DMS 273 (cell line): ENCODE measurements around the gene SPAG16.

Experiments
- DNase-seq: peaks from one replicate; lab custom pipeline; 2025; ENCODE audit not compliant: unreplicated experiment; lab: John Stamatoyannopoulos, UW

The SPAG16 gene

DNA sequence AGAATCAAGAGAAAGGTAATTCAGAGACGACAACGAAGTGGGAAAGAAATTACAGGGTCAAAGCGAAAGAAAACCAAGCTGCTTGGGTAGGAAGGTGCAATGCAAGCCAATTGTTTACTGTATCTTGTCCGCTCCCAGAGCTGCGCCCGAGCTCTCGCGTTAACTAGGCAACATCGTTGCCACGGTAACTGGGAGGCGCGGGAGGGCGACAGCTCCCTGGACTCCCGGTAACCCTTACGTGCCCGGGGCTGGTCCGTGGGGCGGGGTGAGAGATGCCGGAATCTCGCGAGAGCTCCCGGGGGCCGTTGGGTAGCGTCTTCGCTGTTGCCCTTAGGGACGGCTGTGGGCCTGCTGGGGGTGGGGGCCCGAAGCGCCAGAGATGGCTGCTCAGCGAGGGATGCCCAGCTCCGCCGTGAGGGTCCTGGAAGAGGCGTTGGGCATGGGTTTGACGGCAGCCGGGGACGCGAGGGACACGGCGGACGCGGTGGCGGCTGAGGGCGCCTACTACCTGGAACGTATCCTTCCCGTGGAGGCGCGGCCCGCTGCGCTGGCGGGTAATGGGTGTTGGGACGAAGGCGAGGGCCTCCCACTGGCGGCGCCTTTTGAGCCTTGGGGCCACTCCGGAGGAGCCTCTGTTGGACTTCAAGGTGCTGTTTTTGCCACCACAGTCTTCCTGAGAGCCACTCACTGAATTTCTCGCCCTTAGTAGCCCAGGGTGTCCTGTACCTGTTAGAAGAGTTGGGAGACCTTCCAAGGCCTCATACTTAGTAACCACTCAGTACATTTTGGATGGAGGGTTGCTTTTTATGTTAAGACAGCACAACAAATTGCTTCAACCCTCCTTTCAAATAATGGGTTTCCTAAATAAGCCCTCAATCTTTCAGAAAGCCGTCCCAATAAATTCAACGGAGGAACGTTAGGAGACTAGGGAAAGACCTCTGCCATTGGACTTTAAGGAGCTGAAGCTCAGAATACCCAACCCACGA lies at the start of gene SPAG16:
SPAG16 (plus strand) TSS at position 360 of the 986 bp plus-strand sequence.
- peak; percentile 99 for DNase-seq

DNA sequence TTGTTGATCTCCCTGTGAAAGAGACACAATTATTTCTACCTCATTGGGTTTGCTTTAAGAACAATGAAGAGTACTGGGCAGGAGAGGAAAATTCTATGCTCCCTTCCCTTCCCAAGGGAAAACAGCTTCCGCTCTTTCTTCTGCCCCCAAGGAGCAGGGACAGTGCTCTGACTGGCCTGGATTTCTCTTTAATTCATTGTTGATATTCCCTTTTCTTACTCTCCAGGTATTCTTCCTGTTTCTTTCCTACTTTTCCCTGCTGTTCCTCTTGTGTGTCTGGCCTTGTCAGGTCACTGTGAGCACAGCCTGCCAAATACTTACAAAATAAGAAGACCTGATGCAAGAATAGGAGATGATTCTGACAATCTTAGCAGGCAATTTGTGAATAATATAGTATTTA lies 49.6 kb upstream of the SPAG16 start:
- DNase-seq, result no peak

DNA sequence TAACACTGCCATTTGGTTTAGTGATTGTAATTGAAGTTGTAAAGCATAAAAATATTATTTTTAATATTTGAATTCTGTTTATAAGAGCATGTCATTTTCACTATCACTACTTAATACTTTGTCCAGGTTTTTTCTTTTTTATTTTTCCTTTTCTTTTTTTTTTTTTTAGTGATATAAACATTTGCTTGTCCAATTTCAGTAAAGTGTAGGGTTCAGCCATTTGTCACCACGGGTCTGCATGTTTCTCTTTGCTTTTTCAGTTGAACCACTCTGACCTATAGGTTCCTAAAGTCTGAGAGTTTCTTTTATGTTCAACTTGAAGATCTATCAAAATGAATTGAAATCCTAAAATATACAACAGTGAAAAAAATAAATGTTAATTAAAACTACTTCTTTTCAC lies 48.5 kb upstream of the SPAG16 start:
- no peak for DNase-seq

DNA sequence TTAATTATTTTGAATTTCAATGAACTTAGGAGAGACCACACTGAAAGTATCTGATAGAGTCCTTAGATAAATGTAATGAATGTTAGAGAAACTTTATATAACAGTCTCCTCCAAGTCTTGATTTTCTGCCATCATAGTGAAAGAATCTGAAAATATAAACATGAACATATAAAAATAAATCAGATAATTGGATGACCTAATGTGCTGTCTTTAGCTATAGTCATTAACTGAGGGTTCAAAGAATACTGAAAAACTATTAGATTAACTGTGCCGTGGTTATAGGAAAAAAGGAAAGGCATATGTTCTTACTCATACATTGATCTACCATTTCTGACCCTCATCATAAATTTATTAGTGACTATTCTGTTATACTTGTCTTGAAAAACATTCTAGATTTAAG lies 47.0 kb upstream of the SPAG16 start:
- DNase-seq, result no peak

DNA sequence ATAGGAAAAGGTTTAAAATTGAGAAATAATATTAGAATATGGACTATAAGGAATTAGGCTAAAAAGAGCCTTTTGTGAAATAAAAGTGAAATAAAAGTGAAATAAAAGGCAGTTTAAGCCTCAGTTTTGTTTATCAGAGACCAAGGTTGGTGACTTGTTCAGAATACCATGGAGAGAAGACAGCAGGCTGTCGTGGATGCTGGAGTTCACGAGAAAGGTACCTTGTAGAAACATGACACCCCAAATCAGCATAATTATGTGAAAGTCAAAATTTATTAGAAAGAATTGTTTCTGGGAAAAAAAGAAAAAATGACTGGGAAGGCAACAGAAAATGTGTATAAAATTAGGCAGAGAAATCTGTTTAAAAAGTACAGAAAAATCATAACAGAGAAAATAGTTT lies 46.5 kb upstream of the SPAG16 start:
- no peak for DNase-seq

DNA sequence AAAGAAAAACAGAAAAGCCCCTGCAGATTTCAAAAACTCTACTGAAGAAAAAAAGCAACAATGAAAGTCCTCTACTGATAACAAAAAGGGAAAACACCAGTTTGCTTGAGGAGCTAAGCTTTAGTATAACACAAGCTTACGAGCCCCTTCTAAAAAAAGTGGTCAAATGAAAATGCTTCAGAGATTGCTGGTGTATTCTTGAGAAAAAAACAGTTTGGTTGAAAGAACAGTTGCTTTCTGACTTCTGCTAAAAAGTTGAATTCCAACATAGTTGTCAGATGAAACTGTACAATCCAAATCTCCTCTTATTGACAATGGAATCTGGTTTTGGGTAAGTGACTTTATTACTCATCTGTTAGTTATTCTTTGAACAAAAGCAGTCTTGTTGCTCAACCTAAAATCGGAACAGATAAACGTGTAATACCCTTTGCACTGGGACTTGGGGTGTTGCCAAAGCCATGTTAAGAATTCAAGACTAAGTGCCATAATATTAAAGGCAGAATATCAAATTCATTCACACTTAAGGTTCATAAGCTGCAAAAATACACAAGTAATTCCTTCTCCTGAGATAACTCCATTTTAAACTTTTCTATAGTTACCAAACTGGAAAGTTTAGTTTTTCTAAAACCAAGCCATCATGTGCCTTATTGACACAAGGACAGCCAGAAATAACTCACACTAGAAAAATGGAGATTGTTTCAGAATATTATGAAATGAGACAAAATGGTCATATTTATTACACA lies 45.3 kb upstream of the SPAG16 start:
- no peak for DNase-seq

DNA sequence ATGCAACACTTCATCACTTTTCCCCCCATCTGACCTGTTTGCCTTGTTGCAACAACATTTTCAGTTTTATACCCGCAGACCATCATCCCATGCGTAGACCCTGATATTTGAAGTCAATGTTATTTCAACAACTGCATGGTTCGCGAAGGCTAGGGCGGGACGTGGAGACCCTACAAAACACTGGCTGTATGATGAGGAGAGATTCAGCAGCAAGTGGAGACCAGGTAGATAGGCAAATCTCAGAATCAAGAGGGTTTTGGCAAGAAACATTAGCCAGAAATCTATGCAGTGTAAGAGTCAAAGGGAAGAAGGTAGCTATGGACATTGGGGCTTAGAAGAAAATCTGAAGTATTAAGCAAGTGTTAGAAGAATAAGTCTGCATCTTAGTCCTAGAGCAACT lies 42.4 kb upstream of the SPAG16 start:
- no peak for DNase-seq

DNA sequence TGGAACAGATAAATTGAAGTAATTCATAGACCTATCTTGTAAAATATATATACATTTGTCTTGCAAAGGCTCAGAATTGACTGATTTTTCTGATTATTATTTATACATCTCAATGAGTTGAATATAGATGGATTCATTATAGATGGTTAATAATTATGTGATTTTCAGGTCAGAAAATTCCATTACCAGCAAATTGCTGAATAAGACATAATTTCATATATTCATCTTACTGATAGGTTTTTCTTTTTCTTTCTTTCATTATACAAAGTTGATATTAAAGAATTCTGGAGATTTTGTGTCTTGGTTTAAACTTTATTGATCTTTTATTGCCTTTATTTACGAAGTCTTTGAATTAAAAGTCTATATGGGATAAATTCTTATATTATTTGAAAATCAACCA lies 41.6 kb upstream of the SPAG16 start:
- no peak for DNase-seq

DNA sequence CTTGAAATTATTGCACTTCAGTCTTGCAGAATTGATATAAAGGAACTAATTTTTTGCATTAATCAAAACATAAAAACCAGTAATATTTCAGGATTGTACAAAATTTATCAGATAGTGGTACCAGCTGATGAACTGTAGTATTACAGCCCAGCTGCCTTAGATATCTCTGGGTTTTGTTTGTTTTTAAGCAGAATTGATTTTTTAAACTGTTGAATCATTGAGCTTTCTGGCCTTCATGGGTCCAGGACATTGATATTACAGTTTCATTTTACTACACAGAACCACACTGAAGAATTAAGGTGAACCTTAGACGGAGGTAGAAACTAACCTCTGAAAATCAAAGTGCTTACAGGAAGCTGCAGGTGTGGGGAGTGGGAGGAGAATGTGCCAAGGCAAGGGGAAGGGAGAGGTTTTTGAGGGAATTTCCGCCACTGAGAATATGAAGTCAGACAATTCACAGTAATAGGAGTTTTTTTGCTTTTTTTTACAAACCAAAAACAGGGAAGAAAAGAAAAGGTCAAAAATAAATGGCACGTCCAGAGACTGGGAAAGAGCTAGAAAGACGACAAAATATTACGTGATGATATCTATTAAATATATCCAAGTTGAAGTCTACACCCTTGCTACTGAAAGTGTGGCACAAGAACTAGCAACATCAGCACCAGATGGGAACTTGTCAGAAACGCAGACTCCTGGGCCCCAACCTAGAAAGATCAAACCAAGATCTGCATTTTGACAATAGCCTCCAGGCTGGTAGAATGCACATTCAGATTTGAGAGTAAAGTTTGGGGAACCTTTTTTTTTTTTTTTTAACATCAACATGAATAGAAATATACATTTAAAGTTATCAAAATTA lies 40.8 kb upstream of the SPAG16 start:
- DNase-seq, result no peak

DNA sequence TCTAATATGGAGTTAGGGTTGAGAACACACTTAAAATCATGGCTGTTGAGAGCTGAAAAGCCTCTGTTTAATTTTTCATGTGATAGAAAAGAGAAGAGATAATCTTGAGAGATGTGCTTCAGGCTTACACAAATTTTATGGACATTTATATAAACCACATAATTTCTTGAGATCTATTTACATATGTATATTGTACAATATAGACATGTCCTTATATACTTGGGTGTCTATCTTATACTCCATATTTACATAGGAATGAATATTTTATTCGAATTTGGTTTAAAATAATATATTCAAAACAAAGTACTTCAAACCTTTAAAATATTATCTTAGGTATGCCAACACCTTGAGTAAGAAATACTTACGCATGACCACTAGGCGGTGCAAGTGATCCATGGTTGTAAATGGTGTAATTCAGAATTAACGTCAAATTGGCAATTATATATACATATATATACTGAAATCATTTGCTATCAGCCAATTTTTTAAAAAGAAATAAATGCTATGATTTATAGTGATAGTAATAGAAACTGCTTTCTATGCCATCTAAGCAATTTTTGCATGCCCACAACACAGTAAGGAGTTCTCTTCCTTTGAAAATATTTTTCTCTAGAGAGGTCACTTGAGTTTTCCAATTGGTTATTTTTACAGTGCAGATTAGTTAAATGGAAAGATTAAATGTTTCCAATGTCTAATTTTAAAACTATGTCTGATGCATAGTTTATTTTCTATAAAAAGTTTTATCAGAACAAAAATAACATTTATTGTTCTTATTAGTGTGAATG lies 37.6 kb upstream of the SPAG16 start:
- DNase-seq, result peak; percentile 71

DNA sequence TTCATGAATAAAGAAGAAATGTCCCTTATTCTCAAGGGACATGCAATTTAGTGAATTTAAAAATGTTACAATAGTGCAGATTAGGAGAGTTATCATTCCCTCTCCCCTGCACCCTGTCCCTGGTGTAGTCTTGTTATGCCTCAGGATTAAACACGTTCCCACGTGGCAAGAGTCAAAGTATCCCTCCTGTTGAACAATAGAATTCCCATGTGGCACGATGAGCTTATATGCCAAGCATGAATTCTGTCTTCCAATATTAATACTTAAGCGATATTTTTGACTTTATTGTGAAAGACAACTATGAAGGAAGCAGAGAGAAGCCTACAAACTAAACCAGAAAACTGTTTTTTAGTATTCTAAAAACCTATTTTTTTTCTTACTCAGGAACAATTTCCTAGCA lies 36.7 kb upstream of the SPAG16 start:
- DNase-seq, result no peak

DNA sequence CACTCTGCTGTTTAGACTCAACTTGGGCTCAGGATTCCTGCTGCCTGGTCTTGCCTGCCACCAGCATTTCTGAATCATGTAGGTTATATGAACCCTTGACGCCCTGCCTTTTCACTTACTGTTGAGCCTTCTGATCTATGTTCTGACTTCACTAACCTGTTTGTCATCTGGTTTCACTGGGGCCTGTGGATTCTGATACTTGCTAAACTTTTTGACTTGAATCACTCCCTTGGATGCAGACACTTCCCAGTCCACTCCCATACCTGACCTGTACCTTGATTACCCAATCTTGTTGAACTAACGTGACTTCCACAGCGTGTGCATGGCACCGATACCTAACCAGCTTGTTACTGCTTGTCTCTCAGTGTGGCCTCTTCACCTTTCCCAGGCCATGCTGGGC lies 35.6 kb upstream of the SPAG16 start:
- DNase-seq, result no peak

DNA sequence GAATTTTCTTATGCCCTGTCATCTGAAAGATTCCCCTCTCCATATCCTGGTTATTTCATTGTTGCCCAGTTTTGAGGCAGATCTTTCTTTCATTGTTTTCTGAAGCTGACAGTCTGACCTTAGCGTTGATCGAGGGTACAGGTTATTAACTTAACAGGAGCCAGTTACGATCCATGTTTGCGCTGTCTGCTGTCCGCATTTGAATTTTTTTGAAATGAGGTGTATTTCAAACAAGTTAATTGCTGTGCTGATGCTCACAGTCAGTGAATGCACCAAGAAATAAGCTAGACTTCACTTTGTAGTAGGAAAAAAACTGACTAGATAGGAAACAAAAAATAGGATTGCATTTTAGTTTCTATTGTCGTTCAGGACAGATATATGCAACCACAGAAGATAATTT lies 34.8 kb upstream of the SPAG16 start:
- no peak for DNase-seq

DNA sequence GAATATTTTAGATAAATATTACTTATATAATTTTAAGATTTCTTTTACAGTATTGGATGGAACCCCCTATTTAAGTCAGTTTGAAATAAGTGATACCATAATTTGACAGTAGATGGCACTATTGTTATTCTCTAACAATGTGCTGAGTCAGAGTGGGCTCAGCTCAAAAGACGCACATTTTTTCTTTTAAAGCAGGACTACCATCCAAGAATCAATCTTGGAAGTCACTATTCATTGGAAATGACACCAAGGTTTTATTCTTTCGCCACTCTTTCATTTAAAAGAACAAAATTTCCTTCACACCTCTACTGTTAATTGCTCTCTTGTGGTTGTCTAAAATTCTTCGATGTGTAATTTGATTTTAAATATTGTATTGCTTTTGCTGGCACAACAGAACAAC lies 32.6 kb upstream of the SPAG16 start:
- DNase-seq, result peak; percentile 87

DNA sequence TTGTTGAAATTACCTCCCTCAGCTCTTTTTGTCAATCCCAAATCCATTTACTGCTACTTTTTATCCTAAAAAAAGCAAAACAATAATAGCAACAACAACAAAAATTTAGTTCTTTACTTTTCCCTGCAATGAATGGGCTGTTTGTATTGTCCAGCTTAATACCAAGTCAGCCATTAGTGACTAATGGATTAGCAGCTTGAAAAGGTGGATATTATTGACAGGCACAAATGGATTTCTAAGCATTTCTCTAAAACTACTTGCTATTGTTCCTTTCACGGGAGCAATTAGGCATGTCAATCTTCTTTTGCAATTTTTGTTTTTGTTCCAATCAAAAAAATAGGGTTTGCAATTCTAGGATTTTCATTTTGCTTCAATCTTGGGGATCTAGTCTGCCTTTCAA lies 32.1 kb upstream of the SPAG16 start:
- DNase-seq, result no peak

DNA sequence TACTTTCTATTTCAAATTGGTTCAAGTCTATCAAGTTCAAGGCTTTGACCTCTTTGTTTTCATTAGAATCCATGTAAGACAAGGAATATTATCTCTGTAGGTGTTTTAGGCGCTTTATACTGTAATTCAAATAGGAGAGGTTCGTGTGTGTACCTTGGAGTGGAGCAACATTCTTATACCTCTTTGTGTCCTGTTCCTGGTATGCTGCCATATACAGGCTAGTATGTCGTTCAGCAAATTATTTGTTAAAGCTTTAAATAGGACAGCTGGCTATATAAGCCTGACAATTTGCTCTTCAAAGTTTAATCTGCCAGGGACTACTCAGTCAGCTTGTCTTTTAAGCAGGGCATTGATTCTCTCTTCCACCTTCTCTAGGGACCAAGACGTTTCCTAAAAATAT lies 31.1 kb upstream of the SPAG16 start:
- peak; percentile 8 for DNase-seq

DNA sequence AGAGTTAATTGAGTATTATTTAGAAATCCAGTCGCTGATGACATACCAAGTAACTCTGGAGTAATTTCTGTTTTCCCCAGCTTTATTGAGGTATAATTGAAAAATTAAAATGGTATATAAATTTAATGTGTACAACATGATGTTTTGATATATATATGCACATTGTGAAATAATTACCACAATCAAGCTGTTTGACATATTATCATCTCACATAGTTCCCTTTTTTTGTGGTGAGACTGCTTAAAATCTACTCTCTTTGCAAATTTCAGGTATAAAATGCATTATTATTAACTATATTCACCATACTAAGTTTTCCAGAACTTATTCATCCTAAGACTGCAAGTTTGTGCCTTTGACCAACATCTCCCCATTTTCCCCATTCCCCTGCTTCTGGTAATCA lies 25.0 kb upstream of the SPAG16 start:
- no peak for DNase-seq

DNA sequence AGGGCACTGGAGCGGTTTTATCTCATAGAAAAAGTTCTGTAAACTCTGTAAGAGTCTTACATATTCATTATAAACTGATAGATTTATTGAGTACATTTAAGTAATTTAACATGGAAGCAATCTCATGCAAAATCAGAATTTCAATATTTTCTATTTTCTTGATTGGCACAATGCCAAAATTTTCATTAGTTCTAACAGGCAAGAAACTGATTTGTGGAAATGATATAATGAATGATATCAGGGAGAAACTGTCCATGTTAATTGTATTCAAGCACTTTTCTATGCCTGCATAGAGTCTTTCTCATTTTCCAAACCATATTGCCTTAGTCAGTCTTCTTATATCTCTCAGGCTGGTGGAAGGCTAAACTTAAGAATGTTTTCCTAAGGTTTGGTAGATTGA lies 23.0 kb upstream of the SPAG16 start:
- no peak for DNase-seq

DNA sequence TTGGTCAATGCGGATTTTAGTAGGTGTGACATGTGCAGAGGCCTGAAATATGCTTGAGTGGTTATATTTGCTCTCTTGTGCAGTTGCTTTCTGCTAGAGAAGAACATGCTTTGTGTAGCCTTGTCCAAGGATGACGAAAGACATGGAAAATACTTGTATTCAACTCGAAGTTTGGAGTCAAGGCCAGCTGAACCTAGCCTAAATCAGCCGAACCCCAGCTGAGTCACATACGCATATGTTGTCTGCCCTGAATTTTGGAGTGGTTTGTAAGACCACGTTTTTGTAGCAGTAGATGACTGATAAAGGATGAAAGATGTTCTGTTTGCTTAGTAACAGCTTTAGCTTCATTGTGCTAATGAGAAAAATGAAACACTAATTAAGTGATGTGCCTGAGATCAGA lies 22.5 kb upstream of the SPAG16 start:
- DNase-seq, result no peak

DNA sequence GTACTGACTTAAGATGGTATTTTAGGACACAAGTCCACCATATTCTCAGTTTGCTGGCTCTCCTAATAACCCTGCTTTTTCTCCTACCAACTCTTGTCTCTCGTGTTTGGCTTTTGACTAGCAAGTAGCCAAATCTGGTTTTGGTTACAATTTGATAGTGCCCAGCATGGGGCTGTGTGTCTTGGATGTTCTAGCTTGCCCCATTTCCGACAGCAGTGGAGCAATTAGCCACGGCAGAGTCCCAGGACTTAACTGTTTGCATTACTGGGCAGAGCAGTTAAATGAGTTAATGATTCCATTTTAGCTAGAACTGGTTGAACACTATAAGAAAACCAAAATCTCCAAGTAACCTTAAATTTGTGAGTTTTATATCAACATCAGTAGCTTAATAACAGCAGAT lies 18.6 kb upstream of the SPAG16 start:
- no peak for DNase-seq

DNA sequence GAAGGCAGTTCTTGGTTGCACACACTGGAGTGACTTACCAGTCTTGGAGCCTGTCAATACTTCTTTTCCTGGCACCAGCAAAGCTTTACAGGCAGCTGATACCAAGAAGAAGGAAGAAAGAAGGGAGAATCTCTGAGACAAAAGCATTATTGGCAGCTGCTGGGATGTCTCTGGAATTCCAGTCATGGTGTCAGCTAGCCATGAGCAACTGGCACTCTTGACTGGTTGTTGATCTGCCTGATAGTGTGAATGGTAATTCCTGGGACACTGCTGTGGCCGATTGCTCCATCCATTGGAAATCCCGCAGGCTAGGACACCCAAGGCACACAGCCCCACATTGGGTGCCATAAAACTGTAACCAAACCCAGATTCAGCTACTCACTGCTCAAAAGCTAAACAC lies 17.8 kb upstream of the SPAG16 start:
- no peak for DNase-seq
